Neural cell (in vitro differentiated cells): Measurements from ENCODE around the gene KDM8. TPM values are rescaled to one million over a fixed set of nuclear protein-coding genes. Genes with fewer than 3 reads are reported as not detected.

Experiments
- H2AFZ ChIP-seq: fragments of 200-600, 300-800 bp; sonication (generic), shearing (Covaris generic); 2 replicates; pipeline ENCODE4 v1.6.0; 2014; ENCODE audit warnings: low read depth, mild to moderate bottlenecking, antibody characterized with exemption, low read length, moderate library complexity
- H3F3A ChIP-seq: fragments of 200-600 bp; shearing (Covaris generic); 2 replicates; pipeline ENCODE4 v1.6.1; 2016; ENCODE audit warnings: mild to moderate bottlenecking, moderate library complexity, mixed read lengths, antibody characterized with exemption, low read length; ENCODE audit not compliant: insufficient read depth, poor library complexity, severe bottlenecking
- H3K27ac ChIP-seq: fragments of 200-600, 300-800 bp; sonication (generic), shearing (Covaris generic); 2 replicates; pipeline ENCODE4 v1.5.1; 2014; ENCODE audit warnings: mild to moderate bottlenecking, low read length, moderate library complexity
- H3K27me3 ChIP-seq: fragments of 300-800, 200-600 bp; sonication (generic), shearing (Covaris generic); 2 replicates; pipeline ENCODE4 v1.6.0; 2014; ENCODE audit warnings: mild to moderate bottlenecking, low read depth, low read length, moderate library complexity; ENCODE audit not compliant: insufficient read depth
- H3K36me3 ChIP-seq: fragments of 300-800, 200-600 bp; sonication (generic), shearing (Covaris generic); 2 replicates; pipeline ENCODE4 v1.5.1; 2014; ENCODE audit warnings: mild to moderate bottlenecking, antibody characterized with exemption, low read length, moderate library complexity; ENCODE audit not compliant: insufficient read depth
- H3K4me2 ChIP-seq: fragments of 300-800, 200-600 bp; sonication (generic), shearing (Covaris generic); 2 replicates; pipeline ENCODE4 v1.6.0; 2014; ENCODE audit warnings: mild to moderate bottlenecking, low read length
- H3K4me3 ChIP-seq: fragments of 300-800, 200-600 bp; sonication (generic), shearing (Covaris generic); 2 replicates; pipeline ENCODE4 v1.5.1; 2014; ENCODE audit warnings: mild to moderate bottlenecking, low read length, moderate library complexity
- H3K79me2 ChIP-seq: fragments of 200-600 bp; shearing (Covaris generic); replicated peaks from 2 replicates; pipeline ENCODE4 v1.6.0; 2014; ENCODE audit warnings: mild to moderate bottlenecking, low read length, moderate library complexity; ENCODE audit not compliant: insufficient read depth
- H3K9ac ChIP-seq: fragments of 300-800, 200-600 bp; sonication (generic), shearing (Covaris generic); 2 replicates; pipeline ENCODE4 v1.6.1; 2016; ENCODE audit warnings: mild to moderate bottlenecking, low read length, mixed read lengths
- H3K9me2 ChIP-seq: fragments of 200-600 bp; shearing (Covaris generic); 2 replicates; pipeline ENCODE4 v1.6.1; 2016; ENCODE audit warnings: mild to moderate bottlenecking, low read length, mixed read lengths; ENCODE audit not compliant: insufficient read depth
- H3K9me3 ChIP-seq: fragments of 200-600, 300-800 bp; sonication (generic), shearing (Covaris generic); 2 replicates; pipeline ENCODE4 v1.6.1; 2016; ENCODE audit warnings: mild to moderate bottlenecking, mixed run types, low read length, moderate library complexity, mixed read lengths
- H4K20me1 ChIP-seq: fragments of 200-600 bp; shearing (Covaris generic); 2 replicates; pipeline ENCODE4 v1.6.1; 2016; ENCODE audit warnings: mild to moderate bottlenecking, mixed run types; ENCODE audit not compliant: insufficient read depth
- EP300 ChIP-seq: fragments of 450-650 bp; conservative IDR thresholded peaks from 2 replicates; pipeline ENCODE4 v1.6.1; 2014; ENCODE audit warnings: antibody characterized with exemption, mild to moderate bottlenecking, moderate library complexity; ENCODE audit not compliant: poor library complexity, severe bottlenecking
- EZH2 ChIP-seq: fragments of 200-600, 300-800 bp; shearing (Covaris generic), sonication (generic); IDR thresholded peaks from 2 replicates; pipeline ENCODE4 v1.6.1; 2014; ENCODE audit warnings: antibody characterized with exemption, low read length, borderline replicate concordance, mild to moderate bottlenecking; ENCODE audit not compliant: insufficient read depth, poor library complexity, severe bottlenecking
- MXI1 ChIP-seq: fragments of 450-650 bp; conservative IDR thresholded peaks from 2 replicates; pipeline ENCODE4 v1.6.1; 2014; ENCODE audit warnings: antibody characterized with exemption, mild to moderate bottlenecking; ENCODE audit not compliant: poor library complexity, severe bottlenecking
- POLR2AphosphoS5 ChIP-seq: IDR thresholded peaks from 2 replicates; pipeline ENCODE4 v1.6.1; 2012
- RAD21 ChIP-seq: fragments of 450-650 bp; conservative IDR thresholded peaks from 2 replicates; pipeline ENCODE4 v1.6.1; 2014; ENCODE audit warnings: antibody characterized with exemption, mild to moderate bottlenecking, moderate library complexity
- SMC3 ChIP-seq: fragments of 450-650 bp; conservative IDR thresholded peaks from 2 replicates; pipeline ENCODE4 v1.6.1; 2014; ENCODE audit warnings: antibody characterized with exemption, mild to moderate bottlenecking, moderate library complexity; ENCODE audit not compliant: poor library complexity
- TAF1 ChIP-seq: IDR thresholded peaks from 2 replicates; pipeline ENCODE4 v1.6.1; 2012; ENCODE audit warnings: low read depth
- polyA plus RNA-seq: library from polyadenylated mRNA; depleted of rRNA; stranded (reverse); fragments of >200 nt; gene quantifications from 2 replicates; pipeline ENCODE4 v1.2.3, GENCODE V29; 2014
- TF ChIP-seq, protein P1 (sequence below): fragments of 450-650 bp; IDR thresholded peaks from 2 replicates; pipeline ENCODE4 v1.5.1; 2014; ENCODE audit warnings: antibody characterized with exemption, mild to moderate bottlenecking, moderate library complexity; ENCODE audit not compliant: poor library complexity, severe bottlenecking
- TF ChIP-seq, protein P2 (sequence below): IDR thresholded peaks from 2 replicates; pipeline ENCODE4 v1.6.1; 2012; ENCODE audit warnings: borderline replicate concordance

KDM8 gene
- polyA plus RNA-seq, 1 donor from 2014 or later: 4.0 TPM

DNA sequence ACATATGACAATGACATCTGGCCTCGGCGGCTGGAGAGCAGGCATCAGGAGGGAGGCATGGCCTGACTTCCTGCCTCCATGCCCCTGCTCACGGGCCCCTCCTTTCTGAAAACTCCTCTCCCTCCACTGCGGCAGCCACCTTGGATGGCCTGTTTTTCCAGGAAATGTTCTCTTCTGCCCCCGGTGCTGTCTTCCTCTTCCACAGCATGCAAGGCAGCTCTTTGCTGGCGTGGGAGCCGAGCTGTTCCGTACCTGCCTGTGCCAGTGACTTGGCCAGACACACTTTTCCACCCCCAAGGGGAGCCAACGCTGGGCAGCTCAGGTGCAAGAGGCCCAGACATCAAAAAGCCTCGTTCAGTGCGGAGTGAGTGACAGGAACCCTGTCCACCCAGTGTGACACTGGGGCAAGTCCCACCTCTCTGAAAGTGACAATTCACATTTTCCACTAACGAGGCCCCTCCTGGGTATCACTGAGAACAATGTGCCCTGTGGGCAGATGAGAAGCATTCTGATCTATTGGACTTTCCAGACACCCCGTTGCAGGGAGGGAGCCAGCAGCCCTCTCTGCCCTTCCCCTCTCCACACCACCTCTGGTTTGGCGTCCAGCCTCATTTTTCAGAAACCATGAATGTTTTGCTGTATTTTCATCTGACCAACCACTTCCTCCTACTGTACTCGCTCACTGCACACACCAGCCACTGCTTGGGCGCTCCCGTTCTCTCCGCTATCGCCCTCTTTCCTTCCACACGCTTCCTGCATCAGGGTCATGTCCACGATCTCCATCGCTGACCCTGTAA is 34.1 kb downstream of the KDM8 start:
- Histone ChIP-seq H2AFZ (no peak overlapping the region), H3K9me3 (no peaks in the 10 kb centered on the region), H3K27me3 (no peaks in the 10 kb centered on the region), H3K27ac (no peak overlapping the region), H3K36me3 (no peaks in the 10 kb centered on the region), H3K4me2 (no peak overlapping the region), H3F3A (no peaks in the 10 kb centered on the region), H3K9ac (no peak overlapping the region), H3K9me2 (no peaks in the 10 kb centered on the region), H4K20me1 (no peaks in the 10 kb centered on the region), H3K4me3 (no peak overlapping the region), H3K79me2 (no peaks in the 10 kb centered on the region)
- no peak for TF ChIP-seq RAD21
- TF ChIP-seq, protein P1, sequence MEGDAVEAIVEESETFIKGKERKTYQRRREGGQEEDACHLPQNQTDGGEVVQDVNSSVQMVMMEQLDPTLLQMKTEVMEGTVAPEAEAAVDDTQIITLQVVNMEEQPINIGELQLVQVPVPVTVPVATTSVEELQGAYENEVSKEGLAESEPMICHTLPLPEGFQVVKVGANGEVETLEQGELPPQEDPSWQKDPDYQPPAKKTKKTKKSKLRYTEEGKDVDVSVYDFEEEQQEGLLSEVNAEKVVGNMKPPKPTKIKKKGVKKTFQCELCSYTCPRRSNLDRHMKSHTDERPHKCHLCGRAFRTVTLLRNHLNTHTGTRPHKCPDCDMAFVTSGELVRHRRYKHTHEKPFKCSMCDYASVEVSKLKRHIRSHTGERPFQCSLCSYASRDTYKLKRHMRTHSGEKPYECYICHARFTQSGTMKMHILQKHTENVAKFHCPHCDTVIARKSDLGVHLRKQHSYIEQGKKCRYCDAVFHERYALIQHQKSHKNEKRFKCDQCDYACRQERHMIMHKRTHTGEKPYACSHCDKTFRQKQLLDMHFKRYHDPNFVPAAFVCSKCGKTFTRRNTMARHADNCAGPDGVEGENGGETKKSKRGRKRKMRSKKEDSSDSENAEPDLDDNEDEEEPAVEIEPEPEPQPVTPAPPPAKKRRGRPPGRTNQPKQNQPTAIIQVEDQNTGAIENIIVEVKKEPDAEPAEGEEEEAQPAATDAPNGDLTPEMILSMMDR: no peak
- TF ChIP-seq EP300: no peak
- no peak for TF ChIP-seq MXI1
- TF ChIP-seq POLR2AphosphoS5: no peak
- TF ChIP-seq SMC3: no peak
- TF ChIP-seq TAF1: no peak
- TF ChIP-seq EZH2: no peak
- TF ChIP-seq, protein P2, sequence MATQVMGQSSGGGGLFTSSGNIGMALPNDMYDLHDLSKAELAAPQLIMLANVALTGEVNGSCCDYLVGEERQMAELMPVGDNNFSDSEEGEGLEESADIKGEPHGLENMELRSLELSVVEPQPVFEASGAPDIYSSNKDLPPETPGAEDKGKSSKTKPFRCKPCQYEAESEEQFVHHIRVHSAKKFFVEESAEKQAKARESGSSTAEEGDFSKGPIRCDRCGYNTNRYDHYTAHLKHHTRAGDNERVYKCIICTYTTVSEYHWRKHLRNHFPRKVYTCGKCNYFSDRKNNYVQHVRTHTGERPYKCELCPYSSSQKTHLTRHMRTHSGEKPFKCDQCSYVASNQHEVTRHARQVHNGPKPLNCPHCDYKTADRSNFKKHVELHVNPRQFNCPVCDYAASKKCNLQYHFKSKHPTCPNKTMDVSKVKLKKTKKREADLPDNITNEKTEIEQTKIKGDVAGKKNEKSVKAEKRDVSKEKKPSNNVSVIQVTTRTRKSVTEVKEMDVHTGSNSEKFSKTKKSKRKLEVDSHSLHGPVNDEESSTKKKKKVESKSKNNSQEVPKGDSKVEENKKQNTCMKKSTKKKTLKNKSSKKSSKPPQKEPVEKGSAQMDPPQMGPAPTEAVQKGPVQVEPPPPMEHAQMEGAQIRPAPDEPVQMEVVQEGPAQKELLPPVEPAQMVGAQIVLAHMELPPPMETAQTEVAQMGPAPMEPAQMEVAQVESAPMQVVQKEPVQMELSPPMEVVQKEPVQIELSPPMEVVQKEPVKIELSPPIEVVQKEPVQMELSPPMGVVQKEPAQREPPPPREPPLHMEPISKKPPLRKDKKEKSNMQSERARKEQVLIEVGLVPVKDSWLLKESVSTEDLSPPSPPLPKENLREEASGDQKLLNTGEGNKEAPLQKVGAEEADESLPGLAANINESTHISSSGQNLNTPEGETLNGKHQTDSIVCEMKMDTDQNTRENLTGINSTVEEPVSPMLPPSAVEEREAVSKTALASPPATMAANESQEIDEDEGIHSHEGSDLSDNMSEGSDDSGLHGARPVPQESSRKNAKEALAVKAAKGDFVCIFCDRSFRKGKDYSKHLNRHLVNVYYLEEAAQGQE: no peak

DNA sequence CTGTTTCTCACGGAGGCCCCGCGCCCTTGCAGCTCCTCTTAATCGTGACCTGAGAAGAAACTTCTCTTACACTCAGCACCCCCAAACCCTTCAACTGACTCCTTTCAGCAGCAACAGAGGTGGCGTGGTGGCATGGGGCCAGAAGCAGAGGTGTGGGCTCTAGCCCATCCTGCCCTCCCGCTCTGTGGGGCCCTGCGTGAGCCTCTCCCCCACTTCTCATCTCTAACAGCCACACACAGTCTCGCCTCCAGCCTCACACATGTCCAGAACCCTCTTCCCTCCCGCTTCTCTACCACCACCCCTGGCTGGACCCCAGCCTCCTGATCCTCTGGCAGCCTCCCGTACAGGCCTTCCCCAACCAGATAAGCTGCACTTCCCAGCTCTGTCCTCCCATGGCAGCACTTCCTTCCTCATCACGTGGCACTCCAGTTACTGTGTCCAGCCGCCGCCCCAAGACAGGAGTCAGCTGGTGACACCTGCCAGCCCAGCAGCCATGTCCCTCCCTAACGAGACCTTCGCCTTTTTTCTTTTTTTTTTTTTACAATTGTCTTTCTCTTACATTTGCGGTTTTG is 34.8 kb downstream of the KDM8 start:
- no peak overlapping the region for H2AFZ ChIP-seq
- H3K9me2 ChIP-seq: no peaks in the 10 kb centered on the region
- H3K27ac ChIP-seq: no peak overlapping the region
- no peaks in the 10 kb centered on the region for H3K79me2 ChIP-seq
- H3K9ac ChIP-seq: no peak overlapping the region
- TF ChIP-seq EP300: no peak
- TF ChIP-seq, protein P1: no peak
- TF ChIP-seq, protein P2: no peak
- no peak for TF ChIP-seq RAD21
- TF ChIP-seq MXI1: no peak
- no peak for TF ChIP-seq EZH2
- TF ChIP-seq TAF1: no peak
- TF ChIP-seq SMC3: no peak
- no peak for TF ChIP-seq POLR2AphosphoS5
- no peaks in the 10 kb centered on the region for H3K27me3 ChIP-seq
- no peaks in the 10 kb centered on the region for H4K20me1 ChIP-seq
- H3F3A ChIP-seq: no peaks in the 10 kb centered on the region
- H3K9me3 ChIP-seq: no peaks in the 10 kb centered on the region
- H3K36me3 ChIP-seq: no peaks in the 10 kb centered on the region
- H3K4me3 ChIP-seq: no peak overlapping the region
- no peak overlapping the region for H3K4me2 ChIP-seq
